ENCODE measurements around the gene MUC20.
A peak's percentile ranks its signal among the peaks of the same experiment; 100 is the strongest.
"Not testable (repeated sequence)": the region's sequence is repeated elsewhere in the genome, so short reads cannot be mapped to it uniquely, and the experiment has no call there.

Gene MUC20, protein sequence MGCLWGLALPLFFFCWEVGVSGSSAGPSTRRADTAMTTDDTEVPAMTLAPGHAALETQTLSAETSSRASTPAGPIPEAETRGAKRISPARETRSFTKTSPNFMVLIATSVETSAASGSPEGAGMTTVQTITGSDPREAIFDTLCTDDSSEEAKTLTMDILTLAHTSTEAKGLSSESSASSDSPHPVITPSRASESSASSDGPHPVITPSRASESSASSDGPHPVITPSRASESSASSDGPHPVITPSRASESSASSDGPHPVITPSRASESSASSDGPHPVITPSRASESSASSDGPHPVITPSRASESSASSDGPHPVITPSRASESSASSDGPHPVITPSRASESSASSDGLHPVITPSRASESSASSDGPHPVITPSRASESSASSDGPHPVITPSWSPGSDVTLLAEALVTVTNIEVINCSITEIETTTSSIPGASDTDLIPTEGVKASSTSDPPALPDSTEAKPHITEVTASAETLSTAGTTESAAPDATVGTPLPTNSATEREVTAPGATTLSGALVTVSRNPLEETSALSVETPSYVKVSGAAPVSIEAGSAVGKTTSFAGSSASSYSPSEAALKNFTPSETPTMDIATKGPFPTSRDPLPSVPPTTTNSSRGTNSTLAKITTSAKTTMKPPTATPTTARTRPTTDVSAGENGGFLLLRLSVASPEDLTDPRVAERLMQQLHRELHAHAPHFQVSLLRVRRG

GRCh38 chr3:195720831-195721506 is at the start of gene MUC20:
MUC20 (plus strand) TSS chr3:195720978; CDS start chr3:195721008, 30 bp downstream.
- not testable (repeated sequence) for H3K27me3 Mint-ChIP-seq; H3K4me3 Mint-ChIP-seq; H3K9me3 Mint-ChIP-seq; H3K27ac Mint-ChIP-seq (ENCODE audit: low read depth); ATAC-seq (replicated peaks; ENCODE audit: extremely low read depth, poor library complexity, severe bottlenecking); H3K36me3 Mint-ChIP-seq (ENCODE audit: insufficient read depth); H3K4me1 Mint-ChIP-seq; DNase-seq (ENCODE audit: low spot score in 2 of 2)

GRCh38 chr3:195671283-195671682 is 49.5 kb upstream of the MUC20 start:
- ATAC-seq (replicated peaks; ENCODE audit: extremely low read depth, poor library complexity, severe bottlenecking): peak; percentile 49
- not testable (repeated sequence) for H3K27ac Mint-ChIP-seq (ENCODE audit: low read depth); H3K27me3 Mint-ChIP-seq; DNase-seq (ENCODE audit: low spot score in 2 of 2); H3K9me3 Mint-ChIP-seq; H3K4me3 Mint-ChIP-seq; H3K4me1 Mint-ChIP-seq
- peaks cover 45% of the 10 kb centered on the region for H3K36me3 Mint-ChIP-seq (ENCODE audit: insufficient read depth)

DNA sequence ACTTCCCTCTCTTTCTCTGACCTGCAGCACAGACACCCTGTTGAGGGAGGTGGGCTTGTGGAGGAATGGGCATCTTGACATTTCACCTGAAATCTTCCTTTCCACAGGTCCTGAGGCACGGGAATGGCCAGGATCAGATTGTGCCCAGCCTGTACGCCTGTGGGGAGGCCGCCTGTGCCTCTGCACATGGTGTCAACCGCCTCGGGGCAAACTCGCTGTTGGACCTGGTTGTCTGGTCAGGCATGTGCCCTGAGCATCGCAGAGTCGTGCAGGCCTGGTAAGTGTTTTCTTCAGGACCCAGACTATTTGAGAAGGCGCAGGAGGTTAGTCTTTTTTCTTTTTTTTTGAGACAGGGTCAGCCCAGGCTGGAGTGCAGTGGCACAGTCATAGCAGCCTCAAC is 47.1 kb upstream of the MUC20 start:
- H3K9me3 Mint-ChIP-seq; H3K27ac Mint-ChIP-seq (ENCODE audit: low read depth); DNase-seq (ENCODE audit: low spot score in 2 of 2); ATAC-seq (replicated peaks; ENCODE audit: extremely low read depth, poor library complexity, severe bottlenecking); H3K27me3 Mint-ChIP-seq; H3K4me3 Mint-ChIP-seq; H3K4me1 Mint-ChIP-seq: not testable (repeated sequence)
- peaks cover 48% of the 10 kb centered on the region for H3K36me3 Mint-ChIP-seq (ENCODE audit: insufficient read depth)

GRCh38 chr3:195678391-195679015 is 42.3 kb upstream of the MUC20 start:
- H3K4me1 Mint-ChIP-seq, H3K9me3 Mint-ChIP-seq: not testable (repeated sequence)

GRCh38 chr3:195680690-195681089 is 40.1 kb upstream of the MUC20 start:
- not testable (repeated sequence) for ATAC-seq (replicated peaks; ENCODE audit: extremely low read depth, poor library complexity, severe bottlenecking)

More at GRCh38 chr3:195678391-195679015, 42.3 kb upstream of the MUC20 start:
- DNase-seq (ENCODE audit: low spot score in 2 of 2); H3K27ac Mint-ChIP-seq (ENCODE audit: low read depth); H3K4me3 Mint-ChIP-seq; ATAC-seq (replicated peaks; ENCODE audit: extremely low read depth, poor library complexity, severe bottlenecking); H3K27me3 Mint-ChIP-seq: not testable (repeated sequence)
- peaks cover 47% of the 10 kb centered on the region for H3K36me3 Mint-ChIP-seq (ENCODE audit: insufficient read depth)

GRCh38 chr3:195681458-195682103 is 39.2 kb upstream of the MUC20 start:
- not testable (repeated sequence) for H3K27ac Mint-ChIP-seq (ENCODE audit: low read depth); DNase-seq (ENCODE audit: low spot score in 2 of 2); H3K4me3 Mint-ChIP-seq; H3K9me3 Mint-ChIP-seq; ATAC-seq (replicated peaks; ENCODE audit: extremely low read depth, poor library complexity, severe bottlenecking); H3K4me1 Mint-ChIP-seq; H3K27me3 Mint-ChIP-seq
- H3K36me3 Mint-ChIP-seq (ENCODE audit: insufficient read depth): peaks cover 49% of the 10 kb centered on the region

More at GRCh38 chr3:195680690-195681089, 40.1 kb upstream of the MUC20 start:
- not testable (repeated sequence) for H3K9me3 Mint-ChIP-seq; H3K27me3 Mint-ChIP-seq; H3K27ac Mint-ChIP-seq (ENCODE audit: low read depth); DNase-seq (ENCODE audit: low spot score in 2 of 2); H3K4me3 Mint-ChIP-seq; H3K4me1 Mint-ChIP-seq
- H3K36me3 Mint-ChIP-seq (ENCODE audit: insufficient read depth): peaks cover 46% of the 10 kb centered on the region

DNA sequence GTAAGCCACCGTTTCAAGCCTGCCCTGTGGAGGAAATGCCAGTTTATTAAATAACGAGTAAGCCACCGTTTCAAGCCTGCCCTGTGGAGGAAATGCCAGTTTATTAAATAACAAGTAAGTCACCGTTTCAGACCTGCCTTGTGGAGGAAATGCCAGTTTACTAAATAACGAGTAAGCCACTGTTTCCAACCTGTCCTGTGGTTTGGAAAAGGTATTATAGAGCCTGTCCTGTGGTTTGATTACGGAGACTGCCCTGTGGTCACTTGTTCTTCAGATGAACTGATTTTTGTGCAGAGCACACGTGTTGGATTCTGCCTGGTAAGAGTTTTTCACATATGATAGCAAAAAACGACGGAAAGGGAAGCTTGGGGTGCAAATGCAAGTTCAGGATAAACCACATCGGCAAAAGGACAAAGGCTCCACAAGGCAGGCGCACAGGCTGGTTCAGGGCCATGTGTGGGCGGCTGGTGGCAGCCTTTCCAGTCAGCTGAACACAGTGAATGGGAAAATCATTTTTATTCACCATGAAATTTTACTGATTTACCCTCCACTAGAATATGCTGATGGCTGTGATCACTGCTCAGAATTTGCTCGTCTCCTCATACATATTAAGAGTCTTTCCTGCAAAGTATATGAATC is 38.6 kb upstream of the MUC20 start:
- not testable (repeated sequence) for DNase-seq (ENCODE audit: low spot score in 2 of 2); H3K27me3 Mint-ChIP-seq; H3K9me3 Mint-ChIP-seq; H3K4me3 Mint-ChIP-seq; H3K4me1 Mint-ChIP-seq; ATAC-seq (replicated peaks; ENCODE audit: extremely low read depth, poor library complexity, severe bottlenecking); H3K27ac Mint-ChIP-seq (ENCODE audit: low read depth)
- H3K36me3 Mint-ChIP-seq (ENCODE audit: insufficient read depth): peaks cover 51% of the 10 kb centered on the region

DNA sequence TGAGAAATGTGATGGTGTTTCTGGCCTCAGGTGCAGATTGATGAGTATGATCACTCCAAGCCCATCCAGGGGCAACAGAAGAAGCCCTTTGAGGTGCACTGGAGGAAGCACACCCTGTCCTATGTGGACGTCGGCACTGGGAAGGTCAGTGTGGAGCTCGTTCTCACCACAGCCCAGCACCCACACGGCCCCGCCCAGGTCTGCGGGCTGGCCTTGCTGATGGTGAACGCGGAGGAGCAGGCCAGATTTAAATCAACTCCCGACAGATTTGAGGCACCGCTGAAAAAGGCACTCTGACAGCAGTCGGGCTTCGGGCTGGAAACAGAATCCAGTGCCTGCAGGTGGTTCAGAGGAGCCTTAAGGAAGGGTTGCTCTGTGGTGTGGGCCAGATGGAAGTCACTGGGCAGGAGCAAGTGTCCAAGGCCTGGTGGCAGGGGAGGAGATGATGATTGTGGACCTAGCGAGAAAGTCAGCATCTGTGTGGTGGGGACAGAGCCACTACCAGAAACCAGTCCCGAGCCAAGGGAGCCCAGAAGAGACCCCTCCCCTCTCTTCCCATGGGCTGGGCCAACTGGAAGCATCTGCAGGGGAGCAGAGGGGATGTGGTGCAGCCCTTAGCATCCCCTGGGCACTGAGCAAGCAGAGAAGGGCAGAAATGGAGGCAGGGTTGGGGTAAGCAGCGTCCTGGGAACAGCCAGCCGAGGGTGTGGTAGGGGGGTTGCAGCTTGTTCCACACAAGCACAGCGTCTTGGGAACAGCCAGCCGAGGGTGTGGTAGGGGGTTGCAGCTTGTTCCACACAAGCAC is 36.9 kb upstream of the MUC20 start:
- H3K4me1 Mint-ChIP-seq; H3K9me3 Mint-ChIP-seq; H3K4me3 Mint-ChIP-seq; H3K27me3 Mint-ChIP-seq; ATAC-seq (replicated peaks; ENCODE audit: extremely low read depth, poor library complexity, severe bottlenecking); DNase-seq (ENCODE audit: low spot score in 2 of 2): not testable (repeated sequence)
- peaks cover 49% of the 10 kb centered on the region for H3K36me3 Mint-ChIP-seq (ENCODE audit: insufficient read depth)
- H3K27ac Mint-ChIP-seq (ENCODE audit: low read depth): peak overlapping the region; percentile 35

GRCh38 chr3:195684527-195685257 is 36.1 kb upstream of the MUC20 start:
- H3K27ac Mint-ChIP-seq (ENCODE audit: low read depth); H3K4me3 Mint-ChIP-seq; ATAC-seq (replicated peaks; ENCODE audit: extremely low read depth, poor library complexity, severe bottlenecking); H3K9me3 Mint-ChIP-seq; H3K27me3 Mint-ChIP-seq; H3K4me1 Mint-ChIP-seq; DNase-seq (ENCODE audit: low spot score in 2 of 2): not testable (repeated sequence)
- H3K36me3 Mint-ChIP-seq (ENCODE audit: insufficient read depth): peaks cover 51% of the 10 kb centered on the region

- H3K27me3 Mint-ChIP-seq; H3K27ac Mint-ChIP-seq (ENCODE audit: low read depth); DNase-seq (ENCODE audit: low spot score in 2 of 2); H3K4me3 Mint-ChIP-seq; H3K9me3 Mint-ChIP-seq; H3K4me1 Mint-ChIP-seq; ATAC-seq (replicated peaks; ENCODE audit: extremely low read depth, poor library complexity, severe bottlenecking): not testable (repeated sequence)
- peaks cover 55% of the 10 kb centered on the region for H3K36me3 Mint-ChIP-seq (ENCODE audit: insufficient read depth)
These were observed 34.1 kb upstream of the MUC20 start for GRCh38 chr3:195686537-195687208.
